Thyroid gland (tissue), 4 donors: ENCODE data around the gene LRP1.

Experiments
- POLR2A ChIP-seq, 2 donors: fragments of 450-650 bp; IDR thresholded peaks; one replicate each; pipeline ENCODE4 v1.6.1; 2017; ENCODE audit warnings: antibody characterized with exemption in 2 of 2, mild to moderate bottlenecking in 2 of 2, moderate library complexity in 1 of 2
- TF ChIP-seq, protein P1 (sequence below), 6 experiments: fragments of 200-600 bp in 3 of 6; fragments of 450-650 bp in 3 of 6; sonication (generic) in 3 of 6; IDR thresholded peaks; one replicate each; pipeline ENCODE4 v1.5.1; 2016 to 2019; ENCODE audit warnings: antibody characterized with exemption in 6 of 6, mild to moderate bottlenecking in 2 of 6, inconsistent platforms in 1 of 6, moderate library complexity in 1 of 6

GRCh38 chr12:57135527-57136326 lies 7.4 kb downstream of the LRP1 start:
- TF ChIP-seq, protein P1, sequence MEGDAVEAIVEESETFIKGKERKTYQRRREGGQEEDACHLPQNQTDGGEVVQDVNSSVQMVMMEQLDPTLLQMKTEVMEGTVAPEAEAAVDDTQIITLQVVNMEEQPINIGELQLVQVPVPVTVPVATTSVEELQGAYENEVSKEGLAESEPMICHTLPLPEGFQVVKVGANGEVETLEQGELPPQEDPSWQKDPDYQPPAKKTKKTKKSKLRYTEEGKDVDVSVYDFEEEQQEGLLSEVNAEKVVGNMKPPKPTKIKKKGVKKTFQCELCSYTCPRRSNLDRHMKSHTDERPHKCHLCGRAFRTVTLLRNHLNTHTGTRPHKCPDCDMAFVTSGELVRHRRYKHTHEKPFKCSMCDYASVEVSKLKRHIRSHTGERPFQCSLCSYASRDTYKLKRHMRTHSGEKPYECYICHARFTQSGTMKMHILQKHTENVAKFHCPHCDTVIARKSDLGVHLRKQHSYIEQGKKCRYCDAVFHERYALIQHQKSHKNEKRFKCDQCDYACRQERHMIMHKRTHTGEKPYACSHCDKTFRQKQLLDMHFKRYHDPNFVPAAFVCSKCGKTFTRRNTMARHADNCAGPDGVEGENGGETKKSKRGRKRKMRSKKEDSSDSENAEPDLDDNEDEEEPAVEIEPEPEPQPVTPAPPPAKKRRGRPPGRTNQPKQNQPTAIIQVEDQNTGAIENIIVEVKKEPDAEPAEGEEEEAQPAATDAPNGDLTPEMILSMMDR (IDR thresholded peaks at IDR 0.05): no peak
- no peak for TF ChIP-seq POLR2A (IDR thresholded peaks at IDR 0.05)
